Amniotic epithelial cell (primary cell): ENCODE measurements around the gene VAT1.
"Not testable (repeated sequence)": the region's sequence is repeated elsewhere in the genome, so short reads cannot be mapped to it uniquely, and the experiment has no call there.

Experiments
- DNase-seq: peaks from one replicate; pipeline ENCODE4 v3.0.0-alpha.2; 2010; ENCODE audit warnings: low read depth

VAT1 gene

DNA sequence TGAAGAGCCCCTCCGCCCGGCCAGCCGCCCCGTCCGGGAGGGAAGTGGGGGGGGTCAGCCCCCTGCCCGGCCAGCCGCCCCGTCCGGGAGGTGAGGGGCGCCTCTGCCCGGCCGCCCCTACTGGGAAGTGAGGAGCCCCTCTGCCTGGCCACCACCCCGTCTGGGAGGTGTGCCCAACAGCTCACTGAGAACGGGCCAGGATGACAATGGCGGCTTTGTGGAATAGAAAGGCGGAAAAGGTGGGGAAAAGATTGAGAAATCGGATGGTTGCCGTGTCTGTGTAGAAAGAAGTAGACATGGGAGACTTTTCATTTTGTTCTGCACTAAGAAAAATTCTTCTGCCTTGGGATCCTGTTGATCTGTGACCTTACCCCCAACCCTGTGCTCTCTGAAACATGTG lies 48.9 kb downstream of the VAT1 start:
- not testable (repeated sequence) for DNase-seq

GRCh38 chr17:42971589-42971988 lies 50.6 kb downstream of the VAT1 start:
- no peak for DNase-seq

- peak; percentile 85 for DNase-seq
Measured at GRCh38 chr17:42969001-42969581, 53.1 kb downstream of the VAT1 start.

GRCh38 chr17:42967925-42968324 lies 54.3 kb downstream of the VAT1 start:
- no peak for DNase-seq
